IPS DF 6.9 (cell line): ENCODE data around the gene ANKS1B.

Source experiments
- DNase-seq: peaks from one replicate; pipeline ENCODE4 v3.0.0-alpha.2; 2013; ENCODE audit warnings: low read depth, low spot score
- H3K27ac ChIP-seq: one replicate; pipeline ENCODE4 v1.5.1; 2013; ENCODE audit warnings: low read length, control low read depth
- H3K27me3 ChIP-seq: 2 replicates; pipeline ENCODE4 v1.6.1; 2013; ENCODE audit warnings: mild to moderate bottlenecking, low read length; ENCODE audit not compliant: control insufficient read depth, insufficient read depth
- H3K36me3 ChIP-seq: 2 replicates; pipeline ENCODE4 v1.6.1; 2013; ENCODE audit warnings: low read length; ENCODE audit not compliant: control insufficient read depth, insufficient read depth
- H3K4me1 ChIP-seq: 2 replicates; pipeline ENCODE4 v1.6.1; 2013; ENCODE audit warnings: low read length; ENCODE audit not compliant: control insufficient read depth, insufficient read depth
- H3K4me3 ChIP-seq: 2 replicates; pipeline ENCODE4 v1.5.1; 2013; ENCODE audit warnings: mild to moderate bottlenecking, low read length
- H3K9me3 ChIP-seq: 2 replicates; pipeline ENCODE4 v1.6.1; 2013; ENCODE audit warnings: low read length, inconsistent platforms; ENCODE audit not compliant: control insufficient read depth, insufficient read depth
- WGBS: extraction: QIAGEN DNeasy Blood & Tissue Kit; methylation state at CpG from one replicate; pipeline ENCODE4 v1.1.7; 2013; ENCODE audit warnings: mixed read lengths, missing lambda C conversion rate; ENCODE audit not compliant: insufficient read length, insufficient coverage; 5-methylcytosine and 5-hydroxymethylcytosine counted together

Gene ANKS1B

GRCh38 chr12:99122496-99122895 lies 862.2 kb downstream of the ANKS1B start:
- Histone ChIP-seq H3K27ac (no peak overlapping the region), H3K27me3 (no peaks in the 10 kb centered on the region), H3K4me3 (no peak overlapping the region), H3K9me3 (no peaks in the 10 kb centered on the region), H3K36me3 (no peaks in the 10 kb centered on the region), H3K4me1 (no peaks in the 10 kb centered on the region)
- no peak for DNase-seq
- WGBS: no CpG with 5 or more reads among the region's 3 CpGs

- Histone ChIP-seq H3K27me3 (no peaks in the 10 kb centered on the region), H3K9me3 (no peaks in the 10 kb centered on the region), H3K4me3 (no peak overlapping the region), H3K36me3 (no peaks in the 10 kb centered on the region), H3K4me1 (no peaks in the 10 kb centered on the region), H3K27ac (no peak overlapping the region)
- no peak for DNase-seq
- no CpG with 5 or more reads among the region's 4 CpGs for WGBS
These were observed 863.2 kb downstream of the ANKS1B start for GRCh38 chr12:99121546-99121945.

DNA sequence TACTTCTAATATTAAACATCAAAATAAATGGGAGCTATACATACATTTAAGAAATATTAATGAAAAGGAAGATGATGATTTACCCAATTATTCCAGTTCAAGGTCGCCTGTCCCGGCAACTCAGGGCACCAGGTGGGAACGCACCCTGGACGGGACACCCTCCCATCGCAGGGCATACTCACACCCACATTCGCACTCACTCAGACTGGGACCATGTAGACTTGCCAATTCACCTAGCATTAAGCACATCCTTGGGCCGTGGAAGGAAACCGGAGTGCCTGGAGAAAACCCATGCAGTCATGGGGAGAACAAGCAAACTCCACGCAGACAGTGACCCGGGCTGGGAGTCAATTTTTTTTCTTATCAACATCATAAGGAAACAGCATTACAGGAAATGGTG lies 864.8 kb downstream of the ANKS1B start:
- no peak for DNase-seq
- H3K36me3 ChIP-seq: no peaks in the 10 kb centered on the region
- H3K27ac ChIP-seq: no peak overlapping the region
- H3K27me3 ChIP-seq: no peaks in the 10 kb centered on the region
- WGBS: no CpG with 5 or more reads among the region's 10 CpGs
- H3K4me1 ChIP-seq: no peaks in the 10 kb centered on the region
- H3K9me3 ChIP-seq: no peaks in the 10 kb centered on the region
- H3K4me3 ChIP-seq: no peak overlapping the region

GRCh38 chr12:99119449-99119848 lies 865.3 kb downstream of the ANKS1B start:
- no peak overlapping the region for H3K4me3 ChIP-seq
- H3K36me3 ChIP-seq: no peaks in the 10 kb centered on the region
- DNase-seq: no peak
- H3K27ac ChIP-seq: no peak overlapping the region
- H3K27me3 ChIP-seq: no peaks in the 10 kb centered on the region
- no peaks in the 10 kb centered on the region for H3K4me1 ChIP-seq
- H3K9me3 ChIP-seq: no peaks in the 10 kb centered on the region

DNA sequence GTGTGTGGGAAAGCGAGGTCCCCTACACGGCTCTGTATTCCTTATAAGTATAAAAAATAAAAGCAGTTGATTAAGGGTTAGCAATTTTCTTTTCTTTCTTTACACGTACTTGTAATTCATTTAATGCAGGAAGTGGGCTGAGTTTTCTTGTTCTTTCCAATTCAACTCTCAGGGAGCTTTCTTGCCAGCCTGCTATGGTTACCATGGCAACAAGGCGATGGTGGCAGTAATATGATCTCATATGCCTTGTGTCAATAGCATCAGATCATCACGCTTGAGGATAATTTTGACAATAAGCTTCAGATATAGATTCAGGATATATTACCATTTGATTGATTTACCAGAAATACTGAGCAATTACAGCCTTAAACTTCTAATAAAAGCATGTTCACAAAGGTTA lies 873.1 kb downstream of the ANKS1B start:
- no peaks in the 10 kb centered on the region for H3K9me3 ChIP-seq
- H3K27ac ChIP-seq: no peak overlapping the region
- H3K36me3 ChIP-seq: no peaks in the 10 kb centered on the region
- WGBS: no CpG with 5 or more reads among the region's 5 CpGs
- no peaks in the 10 kb centered on the region; the same call in 1 of the 2 replicates for H3K4me1 ChIP-seq
- DNase-seq: no peak
- no peak overlapping the region for H3K4me3 ChIP-seq
- no peaks in the 10 kb centered on the region for H3K27me3 ChIP-seq

- Histone ChIP-seq H3K27me3 (no peaks in the 10 kb centered on the region), H3K4me1 (no peaks in the 10 kb centered on the region; the same call in 1 of the 2 replicates), H3K27ac (no peak overlapping the region), H3K9me3 (no peaks in the 10 kb centered on the region), H3K4me3 (no peak overlapping the region), H3K36me3 (no peaks in the 10 kb centered on the region)
- no peak for DNase-seq
- WGBS: no CpG with 5 or more reads among the region's 3 CpGs
These were observed 873.9 kb downstream of the ANKS1B start for GRCh38 chr12:99110868-99111267.

- no peaks in the 10 kb centered on the region for H3K9me3 ChIP-seq
- no CpG with 5 or more reads among the region's 2 CpGs for WGBS
- no peak overlapping the region for H3K27ac ChIP-seq
- DNase-seq: no peak
- H3K27me3 ChIP-seq: no peaks in the 10 kb centered on the region
- H3K4me1 ChIP-seq: no peaks in the 10 kb centered on the region; the same call in 1 of the 2 replicates
- no peaks in the 10 kb centered on the region for H3K36me3 ChIP-seq
- no peak overlapping the region for H3K4me3 ChIP-seq
These were observed 874.5 kb downstream of the ANKS1B start for GRCh38 chr12:99110212-99110611.

DNA sequence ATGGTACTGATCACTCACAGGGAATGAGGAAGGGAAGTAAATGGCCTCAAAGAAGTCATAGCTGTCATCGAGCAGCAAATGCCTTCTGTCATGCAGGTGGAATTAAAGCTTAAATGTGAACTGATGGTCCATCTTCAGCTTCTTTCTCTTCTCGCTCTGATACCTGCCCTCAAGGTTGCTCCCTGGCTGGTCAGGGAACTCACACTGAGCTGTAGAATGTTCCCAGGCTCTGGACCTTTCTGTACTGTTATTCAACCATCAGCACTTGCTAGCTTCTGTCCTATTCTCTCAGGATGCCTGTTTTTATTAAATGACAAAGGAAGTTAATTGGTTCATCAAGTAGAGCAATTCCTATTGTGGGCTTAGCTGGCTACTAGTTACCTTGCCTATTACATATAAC lies 875.8 kb downstream of the ANKS1B start:
- no peak for DNase-seq
- Histone ChIP-seq H3K4me3 (no peak overlapping the region), H3K27me3 (no peaks in the 10 kb centered on the region), H3K9me3 (no peaks in the 10 kb centered on the region), H3K4me1 (no peaks in the 10 kb centered on the region; the same call in 1 of the 2 replicates), H3K27ac (no peak overlapping the region), H3K36me3 (no peaks in the 10 kb centered on the region)
- WGBS: no CpG with 5 or more reads among the region's 2 CpGs

DNA sequence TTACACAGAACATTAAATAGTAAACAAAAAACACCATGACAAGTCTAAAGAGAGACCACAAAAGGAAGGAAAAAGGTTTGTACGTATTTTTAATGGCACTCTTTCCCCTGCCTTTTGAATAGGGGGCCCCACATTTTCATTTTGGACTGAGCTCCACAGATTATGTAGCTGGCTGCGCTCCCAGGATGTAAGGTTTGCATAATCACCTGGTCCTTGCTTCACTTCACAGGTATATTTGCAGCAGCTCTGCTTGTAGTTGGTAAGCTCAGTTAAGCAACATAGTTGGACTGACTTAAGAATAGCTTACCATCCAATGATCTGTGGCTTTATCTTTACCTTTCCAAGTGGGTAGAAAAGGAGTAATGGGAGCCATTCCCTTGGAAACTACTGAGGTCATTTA lies 885.0 kb downstream of the ANKS1B start:
- WGBS: no CpG with 5 or more reads among the region's 2 CpGs
- H3K4me1 ChIP-seq: no peaks in the 10 kb centered on the region
- no peaks in the 10 kb centered on the region for H3K27me3 ChIP-seq
- H3K4me3 ChIP-seq: no peak overlapping the region
- DNase-seq: no peak
- no peaks in the 10 kb centered on the region for H3K9me3 ChIP-seq
- no peak overlapping the region for H3K27ac ChIP-seq
- no peaks in the 10 kb centered on the region for H3K36me3 ChIP-seq

DNA sequence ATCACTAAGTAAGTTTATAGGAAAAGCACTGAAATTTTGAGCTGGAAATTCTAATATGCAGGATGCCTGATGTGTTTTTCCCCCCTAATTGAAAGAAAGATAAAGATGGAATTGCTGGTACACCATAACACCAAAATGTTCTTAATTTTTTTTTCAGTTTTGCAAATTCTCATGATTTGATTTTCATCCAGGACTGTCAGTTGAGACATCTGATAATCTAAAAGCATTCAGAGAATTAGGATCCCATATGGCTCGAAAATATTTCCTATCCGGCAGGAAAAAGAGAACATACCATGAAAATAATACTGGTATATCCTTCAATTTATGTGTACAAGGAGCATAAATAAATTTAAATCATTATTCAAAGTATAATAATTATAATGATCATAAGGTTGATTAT lies 887.6 kb downstream of the ANKS1B start:
- no peak overlapping the region for H3K27ac ChIP-seq
- WGBS: no CpG with 5 or more reads among the region's 2 CpGs
- no peaks in the 10 kb centered on the region for H3K27me3 ChIP-seq
- H3K9me3 ChIP-seq: no peaks in the 10 kb centered on the region
- H3K4me1 ChIP-seq: 0 out of 2 replicates have a peak, but pooled peaks cover 2% of the 10 kb centered on the region
- no peak overlapping the region for H3K4me3 ChIP-seq
- H3K36me3 ChIP-seq: no peaks in the 10 kb centered on the region
- no peak for DNase-seq

DNA sequence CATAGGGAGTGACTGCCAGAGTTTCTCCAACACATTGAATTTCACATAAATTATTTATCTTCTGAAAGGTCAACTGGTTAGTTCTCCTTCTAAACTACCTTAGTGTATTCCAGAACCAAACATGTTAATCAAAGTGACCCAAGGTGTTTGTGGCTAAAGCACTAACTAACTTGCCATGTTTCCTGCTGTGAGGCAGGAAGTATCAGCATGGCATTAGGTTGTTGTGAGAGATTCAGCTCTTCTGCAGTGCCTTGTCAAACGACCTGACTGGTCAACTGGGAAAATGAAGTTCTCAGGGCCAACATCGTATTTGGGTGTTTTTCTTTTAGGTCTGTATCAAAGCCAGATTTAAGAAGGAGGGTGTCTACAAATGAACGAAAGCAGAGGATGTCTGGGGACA lies 891.6 kb downstream of the ANKS1B start:
- Histone ChIP-seq H3K4me1 (0 out of 2 replicates have a peak, but pooled peaks cover 2% of the 10 kb centered on the region), H3K27ac (no peak overlapping the region), H3K4me3 (no peak overlapping the region), H3K27me3 (no peaks in the 10 kb centered on the region), H3K9me3 (no peaks in the 10 kb centered on the region), H3K36me3 (no peaks in the 10 kb centered on the region)
- WGBS: no CpG with 5 or more reads among the region's 3 CpGs
- no peak for DNase-seq
